GM21717 (cell line): Measurements from ENCODE around the gene VPS26B.
"Not testable (repeated sequence)": the region's sequence is repeated elsewhere in the genome, so short reads cannot be mapped to it uniquely, and the experiment has no call there.

ENCODE experiments used
- ATAC-seq: cut with Tn5 transposase; IDR thresholded peaks from one replicate; pipeline ENCODE4 v1.9.1; 2021; ENCODE audit warnings: mild to moderate bottlenecking, moderate library complexity; ENCODE audit not compliant: unreplicated experiment

Gene VPS26B

GRCh38 chr11:134254433-134255183 is 30.1 kb downstream of the VPS26B start:
- no peak for ATAC-seq

GRCh38 chr11:134255184-134255561 is 30.7 kb downstream of the VPS26B start:
- not testable (repeated sequence) for ATAC-seq

DNA sequence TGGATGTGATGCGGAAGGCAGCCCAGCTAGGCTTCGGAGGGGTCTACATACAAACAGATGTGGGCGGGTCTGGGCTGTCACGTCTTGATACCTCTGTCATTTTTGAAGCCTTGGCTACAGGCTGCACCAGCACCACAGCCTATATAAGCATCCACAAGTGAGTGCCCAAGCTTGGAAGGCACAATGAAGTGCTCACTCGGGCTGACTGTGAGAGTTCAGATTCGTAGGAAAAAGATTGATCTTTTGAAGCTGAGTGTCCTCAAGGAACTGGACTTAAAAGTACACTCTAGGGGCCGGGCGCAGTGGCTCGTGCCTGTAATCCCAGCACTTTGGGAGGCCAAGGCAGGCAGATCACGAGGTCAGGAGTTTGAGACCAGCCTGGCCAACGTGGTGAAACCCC is 32.6 kb downstream of the VPS26B start:
- ATAC-seq = no peak

GRCh38 chr11:134258577-134258976 is 34.1 kb downstream of the VPS26B start:
- no peak for ATAC-seq

DNA sequence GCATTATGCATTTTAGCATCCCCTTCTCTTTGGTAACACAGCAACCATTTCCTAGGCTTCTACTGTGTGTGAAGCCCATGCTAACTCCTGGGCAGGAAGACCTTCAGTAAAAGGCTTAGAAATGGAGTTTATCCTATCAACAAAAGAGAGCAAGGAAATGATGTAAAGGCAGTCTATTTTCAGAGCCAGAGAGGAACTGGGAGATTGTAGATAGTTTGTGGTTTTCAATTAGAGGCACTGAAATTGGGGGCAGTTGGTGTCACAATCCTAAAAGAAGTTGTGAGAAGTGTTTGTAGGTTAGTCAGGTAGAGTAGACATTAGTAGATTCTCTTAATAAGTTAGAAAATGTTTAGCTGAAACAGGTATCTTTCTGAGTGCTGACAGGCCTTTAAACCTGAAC is 36.0 kb downstream of the VPS26B start:
- ATAC-seq = no peak

- ATAC-seq = no peak
Observed at GRCh38 chr11:134260983-134261382, 36.5 kb downstream of the VPS26B start.

GRCh38 chr11:134261626-134262488 is 37.4 kb downstream of the VPS26B start:
- ATAC-seq = no peak

DNA sequence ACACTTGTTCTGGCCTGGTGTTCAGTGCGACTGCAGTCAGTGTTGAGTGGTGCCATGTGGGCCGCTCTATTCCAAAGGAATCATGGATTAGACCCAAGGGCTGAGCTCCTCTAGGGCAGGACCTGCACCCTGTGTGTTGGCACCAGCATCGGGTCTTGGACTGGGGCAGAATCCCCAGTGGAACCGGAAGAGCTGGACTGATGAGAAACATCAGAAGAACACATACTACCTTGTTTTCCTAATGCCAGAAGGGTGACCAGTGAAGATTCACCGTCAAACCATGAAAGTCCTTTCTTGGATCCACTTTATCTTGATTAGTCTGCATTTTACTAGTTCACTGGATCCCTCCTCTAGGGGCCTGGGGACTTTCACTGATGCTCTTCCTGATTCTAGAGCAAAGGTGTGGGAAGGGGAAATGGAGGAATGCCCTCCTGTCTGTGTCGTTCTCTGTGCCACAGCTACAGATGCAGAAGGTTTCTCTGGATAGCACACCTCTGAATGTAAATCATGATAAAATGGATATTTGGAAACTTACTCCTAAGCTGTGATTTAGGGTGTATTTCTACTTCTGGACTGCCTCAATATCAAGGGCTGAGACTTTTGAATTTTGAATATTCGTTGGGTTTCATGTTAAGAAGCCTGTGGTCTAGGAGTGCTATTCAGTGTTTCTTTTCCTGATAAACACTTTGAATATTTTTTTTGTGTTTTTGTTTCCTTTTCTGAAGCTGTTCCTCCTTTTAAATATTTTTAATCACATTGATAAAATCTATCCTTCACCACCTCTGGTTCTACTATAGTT is 40.7 kb downstream of the VPS26B start:
- ATAC-seq = no peak

DNA sequence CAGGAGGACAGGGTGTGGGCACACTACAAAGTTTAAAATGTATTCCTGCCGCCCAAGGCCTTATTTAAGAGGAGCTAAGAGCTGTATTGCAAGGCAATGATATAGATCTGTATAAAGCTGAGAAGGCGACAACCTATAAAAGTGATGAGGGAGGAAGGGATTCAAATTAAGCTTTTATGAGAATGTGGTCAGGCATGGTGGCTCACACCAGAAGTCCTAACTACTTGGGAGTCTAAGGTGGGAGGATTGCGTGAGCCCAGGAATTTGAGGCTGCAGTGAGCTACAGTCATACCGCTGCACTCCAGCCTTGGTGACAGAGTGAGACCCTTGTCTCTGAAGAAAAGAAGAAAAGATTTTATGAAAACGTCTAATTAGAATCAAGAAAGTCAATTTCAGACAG is 42.0 kb downstream of the VPS26B start:
- ATAC-seq = no peak

DNA sequence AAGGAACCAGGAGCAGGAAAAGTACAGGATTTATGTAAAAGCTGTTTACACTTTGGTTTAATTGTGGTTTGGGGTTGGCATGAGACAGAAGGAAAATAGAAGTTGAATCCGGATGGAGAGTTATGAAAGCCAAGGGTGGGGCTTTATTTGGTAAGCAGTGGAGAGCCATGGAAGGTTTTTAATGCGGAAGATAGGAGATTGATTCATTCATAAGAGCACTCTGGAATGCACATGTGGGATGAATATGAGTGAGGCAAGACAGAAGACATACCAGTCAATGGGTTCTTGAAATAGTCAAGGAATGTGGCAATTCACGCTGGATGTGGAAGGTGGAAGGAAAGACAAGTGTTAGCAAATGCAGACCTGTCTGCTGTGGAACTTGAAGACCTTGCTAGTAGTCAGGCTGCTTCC is 42.4 kb downstream of the VPS26B start:
- ATAC-seq = no peak

DNA sequence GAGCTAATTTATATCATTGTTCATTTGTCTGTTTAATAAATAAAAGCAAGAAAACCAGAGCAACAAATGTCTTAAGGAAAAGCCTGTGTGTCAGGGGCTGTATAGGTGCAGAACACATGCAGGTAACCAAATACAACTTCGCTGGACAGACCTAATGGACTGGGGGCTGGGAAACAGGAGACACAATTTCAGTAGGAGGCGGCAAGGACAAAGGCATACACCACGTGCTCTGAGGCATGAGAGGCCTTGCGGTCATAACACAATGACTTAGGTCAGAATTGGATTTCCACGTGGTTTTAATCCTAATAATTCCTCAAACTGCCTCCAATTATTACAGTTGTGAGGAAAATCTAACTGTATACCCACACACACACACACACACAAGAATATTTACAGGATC is 43.0 kb downstream of the VPS26B start:
- ATAC-seq = no peak

DNA sequence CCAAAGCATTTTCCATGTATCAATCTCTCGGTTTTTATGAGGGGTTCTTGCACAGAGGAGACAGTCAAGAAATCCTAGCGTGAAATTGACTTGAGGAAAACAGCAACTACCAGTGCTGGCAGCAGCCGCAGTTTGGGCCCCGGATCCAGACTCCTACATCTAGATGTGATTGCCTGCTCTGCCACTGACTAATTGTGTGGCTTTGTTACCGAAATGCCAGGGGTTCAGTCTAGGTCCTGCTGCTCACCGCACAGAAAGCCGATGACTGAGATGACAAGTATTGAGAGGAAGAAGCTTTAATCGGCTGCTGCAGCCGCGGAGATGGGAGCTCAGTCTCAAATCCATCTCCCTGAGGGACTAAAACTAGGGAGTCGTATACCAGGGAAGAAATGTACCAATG is 43.5 kb downstream of the VPS26B start:
- no peak for ATAC-seq

DNA sequence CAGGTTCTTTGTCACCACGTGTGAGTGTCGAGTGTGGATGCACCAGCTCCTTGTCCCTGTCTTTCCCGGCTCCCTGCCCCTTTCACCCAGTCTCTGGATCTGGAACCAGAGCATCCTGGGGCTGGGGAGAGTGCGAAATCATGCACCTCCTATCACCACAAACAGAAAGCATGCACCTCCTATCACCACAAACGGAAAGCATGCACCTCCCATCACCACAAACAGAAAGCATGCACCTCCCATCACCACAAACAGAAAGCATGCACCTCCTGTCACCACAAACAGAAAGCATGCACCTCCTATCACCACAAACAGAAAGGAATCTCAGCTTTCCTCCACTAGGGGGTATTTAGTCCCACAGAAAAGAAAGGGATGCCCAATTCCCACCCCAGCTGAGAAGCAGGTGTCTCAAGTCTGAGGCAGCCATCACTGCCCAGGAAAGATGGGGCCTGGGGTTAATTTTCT is 45.8 kb downstream of the VPS26B start:
- no peak for ATAC-seq

GRCh38 chr11:134271978-134272377 is 47.5 kb downstream of the VPS26B start:
- ATAC-seq = no peak

DNA sequence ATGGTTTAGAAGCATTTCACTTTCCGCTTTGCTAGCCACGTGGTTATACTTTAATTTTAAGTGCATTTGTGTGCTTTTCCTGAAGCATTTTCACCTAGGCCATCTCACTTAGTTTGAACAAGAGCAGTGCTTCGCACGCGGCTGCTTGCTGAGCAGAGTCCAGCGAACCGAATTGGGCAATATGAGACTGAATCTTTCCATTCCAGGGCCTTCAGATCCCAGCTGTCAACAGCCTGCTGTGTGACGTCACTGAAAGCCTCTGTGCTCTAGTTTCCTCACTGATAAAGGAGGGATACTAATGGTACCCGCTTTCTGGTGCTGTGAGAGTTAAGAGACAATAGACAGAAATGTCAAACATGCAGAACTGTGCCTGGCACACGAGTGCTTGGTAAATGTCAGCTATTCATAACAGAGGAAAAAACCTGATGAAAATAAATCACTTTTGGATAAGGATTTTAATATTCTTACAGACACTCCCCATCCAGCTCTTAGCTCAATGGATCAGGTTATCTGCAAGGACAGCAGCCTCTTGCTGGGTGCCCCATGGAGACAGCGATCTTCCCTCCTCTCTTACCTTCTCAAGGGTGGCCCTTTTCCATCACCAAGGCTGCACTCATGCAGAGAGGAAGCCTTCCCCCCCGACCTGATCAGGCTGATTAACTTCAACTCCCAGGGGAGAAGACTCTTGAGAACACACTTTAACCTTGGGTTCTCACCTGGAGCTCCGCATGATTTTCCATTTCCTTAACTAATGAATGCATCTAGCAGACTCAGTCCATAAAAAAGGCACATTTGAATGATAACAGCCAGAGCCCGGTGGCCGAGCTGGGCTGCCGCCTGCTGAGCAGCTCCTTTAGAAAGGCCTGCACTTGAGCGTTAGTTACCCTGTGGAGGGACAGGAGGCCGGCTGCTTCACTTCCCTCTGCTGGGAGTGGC is 48.2 kb downstream of the VPS26B start:
- ATAC-seq = no peak

GRCh38 chr11:134273317-134273712 is 48.8 kb downstream of the VPS26B start:
- ATAC-seq = no peak

GRCh38 chr11:134275188-134275533 is 50.7 kb downstream of the VPS26B start:
- ATAC-seq = no peak

DNA sequence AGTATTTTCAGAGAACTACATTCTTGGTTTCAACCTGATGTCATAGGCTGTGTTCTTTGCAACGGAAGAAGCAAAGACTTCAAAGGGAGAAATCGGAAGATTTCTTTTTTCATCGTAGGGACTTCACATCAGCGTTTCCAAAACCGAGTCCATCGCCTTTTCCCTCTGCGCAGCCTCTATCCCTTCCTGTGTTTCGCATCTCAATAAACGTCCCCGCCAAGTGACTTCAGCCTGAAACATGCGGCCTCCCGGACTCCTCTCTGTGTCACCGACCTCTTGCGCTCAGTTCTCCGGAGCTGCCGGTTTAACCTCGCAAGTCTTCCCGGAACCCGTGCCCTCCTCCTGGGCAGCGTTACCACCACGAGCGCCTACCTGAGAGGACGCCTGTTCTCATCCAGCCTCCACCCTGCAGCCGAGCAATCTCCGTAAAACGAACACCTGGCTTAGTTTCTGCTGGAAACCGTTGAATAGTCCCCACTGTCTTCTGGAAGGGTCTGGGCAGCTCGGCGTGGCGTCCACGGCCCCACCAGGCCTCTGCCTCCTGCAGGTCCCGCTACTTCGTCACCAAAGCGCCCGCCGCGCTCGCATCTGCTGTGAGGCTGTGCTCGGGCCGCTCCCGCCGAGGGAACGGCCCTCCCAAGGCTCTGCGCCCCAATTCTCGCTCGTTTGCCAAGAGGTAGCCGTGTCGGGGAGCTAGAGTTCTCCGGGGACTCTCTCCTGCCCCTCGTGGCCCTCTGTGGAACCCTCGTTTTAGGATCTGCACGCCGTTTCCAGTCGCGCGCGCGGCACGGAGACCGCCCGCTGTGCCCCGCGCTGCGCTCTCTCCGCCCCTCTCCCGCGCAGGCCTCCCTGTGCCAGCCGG is 51.3 kb downstream of the VPS26B start, which contains the start of gene GLB1L3:
Gene GLB1L3, plus strand, starts transcription at position 846 of the 862 bp plus-strand sequence. CDS start 362 bp downstream, outside the sequence.
- ATAC-seq = peak; percentile 79
